B cell (primary cell): ENCODE results near the gene TMC5. TPM values are rescaled to one million over a fixed set of nuclear protein-coding genes. Genes with fewer than 3 reads are reported as not detected.
"Not testable (repeated sequence)": the region's sequence is repeated elsewhere in the genome, so short reads cannot be mapped to it uniquely, and the experiment has no call there.

Experiments
- ATAC-seq: fragments of 200-7000 bp; cut with Tn5 transposase; one replicate; pipeline ENCODE4 v1.10.0; 2021; ENCODE audit warnings: low read depth, mild to moderate bottlenecking, moderate number of reproducible peaks, moderate library complexity
- CTCF ChIA-PET: fragments of 350-600 bp; sonication (Branson Sonifier 250); formaldehyde crosslinking; loops from one replicate; lab custom pipeline; 2021; ENCODE audit warnings: antibody characterized with exemption, inconsistent platforms; lab: Charles Lee
- POLR2A ChIA-PET: fragments of 350-600 bp; sonication (Branson Sonifier 250); formaldehyde crosslinking; loops from one replicate; lab custom pipeline; 2021; ENCODE audit warnings: antibody characterized with exemption; lab: Charles Lee
- DNase-seq: peaks from one replicate; pipeline ENCODE4 v3.0.0; 2013
- H2AFZ ChIP-seq: 2 replicates; pipeline ENCODE4 v1.6.1; 2012; ENCODE audit warnings: mild to moderate bottlenecking, low read depth, low read length; ENCODE audit not compliant: insufficient read depth, poor library complexity, severe bottlenecking
- H3K27ac ChIP-seq, 2 donors: 1 replicate in 1 of 2; 2 replicates in 1 of 2; pipeline ENCODE4 v1.5.1; 2012 to 2013; ENCODE audit warnings: low read length in 2 of 2, mild to moderate bottlenecking in 2 of 2, moderate library complexity in 1 of 2
- H3K27me3 ChIP-seq, 4 experiments: fragments of 200-600 bp in 1 of 4; sonication (generic) in 1 of 4; replicated peaks in 1 of 4; 1 replicate in 2 of 4; 2 replicates in 2 of 4; pipeline versions ENCODE4 v1.6.1 to v1.7.0; 2013 to 2016; ENCODE audit warnings: low read length in 3 of 4, mild to moderate bottlenecking in 2 of 4, mixed read lengths in 1 of 4, moderate library complexity in 1 of 4; ENCODE audit not compliant: insufficient read depth in 4 of 4, control insufficient read depth in 3 of 4; ENCODE audit errors: control extremely low read depth in 1 of 4
- H3K36me3 ChIP-seq, 2 experiments: replicated peaks in 1 of 2; 1 replicate in 1 of 2; 2 replicates in 1 of 2; pipeline versions ENCODE4 v1.6.1 to v1.7.1; 2013; ENCODE audit warnings: low read length in 1 of 2; ENCODE audit not compliant: insufficient read depth in 2 of 2, control insufficient read depth in 1 of 2; ENCODE audit errors: control extremely low read depth in 1 of 2, extremely low read depth in 1 of 2
- H3K4me1 ChIP-seq, 2 donors: fragments of 200-600 bp in 1 of 2; sonication (generic) in 1 of 2; 1 replicate in 1 of 2; 2 replicates in 1 of 2; pipeline versions ENCODE4 v1.5.1 to v1.6.1; 2013 to 2017; ENCODE audit warnings: low read length in 2 of 2; ENCODE audit not compliant: control insufficient read depth in 2 of 2, insufficient read depth in 2 of 2
- H3K4me2 ChIP-seq: replicated peaks from 2 replicates; pipeline ENCODE3; 2012; ENCODE audit warnings: mild to moderate bottlenecking, low read depth, low read length; ENCODE audit not compliant: poor library complexity, severe bottlenecking
- H3K4me3 ChIP-seq, 5 experiments: fragments of 200-600 bp in 1 of 5; sonication (generic) in 1 of 5; 1 replicate in 3 of 5; 2 replicates in 2 of 5; pipeline versions ENCODE4 v1.5.1 to v1.7.0; 2011 to 2016; ENCODE audit warnings: low read length in 4 of 5, mild to moderate bottlenecking in 4 of 5, low read depth in 2 of 5, control low read depth in 1 of 5, moderate library complexity in 1 of 5; ENCODE audit not compliant: insufficient read depth in 1 of 5; ENCODE audit errors: control extremely low read depth in 1 of 5, extremely low read depth in 1 of 5
- H3K79me2 ChIP-seq: fragments of 200-600 bp; sonication (generic); one replicate; pipeline ENCODE4 v1.6.0; 2016; ENCODE audit warnings: low read length; ENCODE audit not compliant: control insufficient read depth, insufficient read depth
- H3K9ac ChIP-seq: fragments of 200-600 bp; sonication (generic); 2 replicates; pipeline ENCODE4 v1.6.1; 2017; ENCODE audit warnings: mild to moderate bottlenecking, low read length, moderate library complexity
- H3K9me3 ChIP-seq, 3 donors: one replicate each; pipeline versions ENCODE4 v1.6.1 to v1.7.1; 2013; ENCODE audit warnings: low read length in 2 of 3; ENCODE audit not compliant: control insufficient read depth in 2 of 3, insufficient read depth in 1 of 3; ENCODE audit errors: control extremely low read depth in 1 of 3
- H4K20me1 ChIP-seq: 2 replicates; pipeline ENCODE4 v1.6.0; 2012; ENCODE audit warnings: mild to moderate bottlenecking, low read length; ENCODE audit not compliant: insufficient read depth, control insufficient read depth, poor library complexity, severe bottlenecking
- H3K27ac Mint-ChIP-seq: one replicate; pipeline ENCODE4 v1.8.0; 2021; ENCODE audit warnings: mixed read lengths
- H3K27me3 Mint-ChIP-seq: one replicate; pipeline ENCODE4 v1.8.0; 2021; ENCODE audit warnings: mixed read lengths
- H3K4me1 Mint-ChIP-seq: one replicate; pipeline ENCODE4 v1.8.0; 2021; ENCODE audit warnings: mixed read lengths
- H3K4me3 Mint-ChIP-seq: one replicate; pipeline ENCODE4 v1.8.0; 2021; ENCODE audit warnings: mixed read lengths
- H3K9me3 Mint-ChIP-seq: one replicate; pipeline ENCODE4 v1.8.0; 2022; ENCODE audit warnings: mixed read lengths; ENCODE audit not compliant: insufficient read depth
- CTCF ChIP-seq: fragments of 200-600 bp; IDR thresholded peaks from one replicate; pipeline ENCODE4 v1.8.0; 2022; ENCODE audit warnings: antibody characterized with exemption, mild to moderate bottlenecking
- EZH2 ChIP-seq: IDR thresholded peaks from 2 replicates; pipeline ENCODE4 v1.6.1; 2012; ENCODE audit warnings: borderline replicate concordance, low read depth, mild to moderate bottlenecking, moderate library complexity, low read length; ENCODE audit not compliant: insufficient read depth, poor library complexity, severe bottlenecking
- WGBS: methylation state at CpG from one replicate; pipeline ENCODE4 v1.1.5; 2013; ENCODE audit warnings: missing lambda C conversion rate; ENCODE audit not compliant: insufficient coverage; 5-methylcytosine and 5-hydroxymethylcytosine counted together
- intact Hi-C: fragments of 100-400 bp; cut with micrococcal nuclease; formaldehyde crosslinking; loops from one replicate; pipeline ENCODE4 v1.10.0; 2022
- polyA minus RNA-seq: library from RNA; depleted of rRNA, polyadenylated mRNA; stranded (reverse); fragments of >200 nt; gene quantifications from 2 replicates; pipeline ENCODE4 v1.2.3, GENCODE V29; 2012
- polyA plus RNA-seq: library from polyadenylated mRNA; depleted of rRNA; stranded (reverse); fragments of >200 nt; gene quantifications from 2 replicates; pipeline ENCODE4 v1.2.3, GENCODE V29; 2012
- total RNA-seq, 2 donors: library from RNA; stranded (reverse); fragments of 120-200 nt in 1 of 2; gene quantifications; 1 replicate in 1 of 2; 2 replicates in 1 of 2; pipeline versions ENCODE4 v1.2.3 to v1.2.4, GENCODE V29; 2013 to 2022

The TMC5 gene
- total RNA-seq (not detected in 2 replicates), polyA plus RNA-seq (not detected in 2 replicates), polyA minus RNA-seq (not detected in 2 replicates)
- not detected for total RNA-seq (2013)

DNA sequence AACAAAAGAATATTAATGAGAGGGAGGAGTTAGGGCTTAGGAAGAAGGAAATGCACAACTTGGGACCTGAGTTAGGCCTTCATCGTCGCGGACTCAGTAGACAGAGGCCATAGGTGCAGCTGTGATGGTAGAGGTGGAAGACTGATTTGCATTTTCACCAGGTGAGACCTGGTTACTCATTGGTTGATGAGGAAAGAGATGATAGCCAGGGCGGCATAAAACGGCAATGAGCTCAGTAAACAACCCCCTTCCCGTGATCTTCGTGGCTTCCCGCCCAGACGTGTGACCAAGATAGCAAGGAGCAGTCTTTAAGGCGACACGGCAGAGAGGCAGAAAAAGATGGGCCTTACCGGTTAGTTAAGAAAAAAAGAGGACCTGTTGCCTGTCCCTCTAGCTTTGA, at the start of gene TMC5:
TMC5 (plus strand) TSS at position 244 of the 400 bp plus-strand sequence. CDS start 22,156 bp downstream, outside the sequence.
- no peak for ATAC-seq
- Histone ChIP-seq H3K27me3 (peaks cover 0 to 13% (median 3%) of the 10 kb centered on the region in 4 experiments), H3K27ac (no peak within 1 kb of the TSS), H3K9me3 (no peaks in the 10 kb centered on the region), H3K4me3 (no peak within 1 kb of the TSS), H2AFZ (no peak within 1 kb of the TSS), H3K4me1 (peaks cover 0 to 3% of the 10 kb centered on the region in 2 donors), H3K79me2 (no peaks in the 10 kb centered on the region), H3K36me3 (no peaks in the 10 kb centered on the region), H3K9ac (no peak within 1 kb of the TSS), H3K4me2 (no peak within 1 kb of the TSS), H4K20me1 (no peaks in the 10 kb centered on the region)
- CTCF ChIA-PET = no interaction called here
- no peak for DNase-seq
- intact Hi-C loops = no loop called here
- Mint-ChIP-seq H3K4me3 (no peak within 1 kb of the TSS), H3K4me1 (no peaks in the 10 kb centered on the region), H3K27me3 (peaks cover 33% of the 10 kb centered on the region), H3K27ac (no peak within 1 kb of the TSS), H3K9me3 (peaks cover 4% of the 10 kb centered on the region)
- TF ChIP-seq CTCF = no peak
- no peak for TF ChIP-seq EZH2
- 56% methylated on average over 10 of the region's 12 CpGs for WGBS
- POLR2A ChIA-PET = no interaction called here

GRCh38 chr16:19372541-19372940, 45.1 kb upstream of the TMC5 start:
- H3K4me1 ChIP-seq, H3K4me3 Mint-ChIP-seq, H3K27me3 Mint-ChIP-seq, H3K4me3 ChIP-seq, POLR2A ChIA-PET, DNase-seq, H3K27ac ChIP-seq, H3K4me2 ChIP-seq, H3K4me1 Mint-ChIP-seq, H4K20me1 ChIP-seq, ATAC-seq, H3K9ac ChIP-seq, intact Hi-C loops, H3K9me3 Mint-ChIP-seq, H2AFZ ChIP-seq, H3K9me3 ChIP-seq, H3K36me3 ChIP-seq, H3K27ac Mint-ChIP-seq, H3K27me3 ChIP-seq, H3K79me2 ChIP-seq: not testable (repeated sequence)
- WGBS = 100% methylated on average over 3 of the region's 7 CpGs
- CTCF ChIA-PET = interaction anchor here (0.8 to 11.8 kb wide), 5 partner anchors 9 to 286 kb away, joined by 3 to 122 read pairs (median 4); no protein-coding TSS in a partner anchor
